GM13976 (cell line): ENCODE data around the gene KPNA3.

Experiments used
- DNase-seq: peaks from one replicate; pipeline ENCODE4 v3.0.0; 2012; ENCODE audit warnings: low spot score
- in situ Hi-C: fragments of 300-500 bp; cut with MboI; formaldehyde crosslinking; loops from one replicate; pipeline ENCODE4 v1.12.0; 2022; ENCODE audit warnings: low sequenced_read_pairs, mixed read lengths, inconsistent platforms; ENCODE audit not compliant: unreplicated experiment
- TF ChIP-seq, protein P1 (sequence below): IDR thresholded peaks from 2 replicates; pipeline ENCODE4 v1.5.1; 2012; ENCODE audit warnings: borderline replicate concordance, mild to moderate bottlenecking; ENCODE audit not compliant: insufficient read depth; ENCODE audit errors: extremely low read depth, missing control alignments, control extremely low read depth

Gene KPNA3

DNA sequence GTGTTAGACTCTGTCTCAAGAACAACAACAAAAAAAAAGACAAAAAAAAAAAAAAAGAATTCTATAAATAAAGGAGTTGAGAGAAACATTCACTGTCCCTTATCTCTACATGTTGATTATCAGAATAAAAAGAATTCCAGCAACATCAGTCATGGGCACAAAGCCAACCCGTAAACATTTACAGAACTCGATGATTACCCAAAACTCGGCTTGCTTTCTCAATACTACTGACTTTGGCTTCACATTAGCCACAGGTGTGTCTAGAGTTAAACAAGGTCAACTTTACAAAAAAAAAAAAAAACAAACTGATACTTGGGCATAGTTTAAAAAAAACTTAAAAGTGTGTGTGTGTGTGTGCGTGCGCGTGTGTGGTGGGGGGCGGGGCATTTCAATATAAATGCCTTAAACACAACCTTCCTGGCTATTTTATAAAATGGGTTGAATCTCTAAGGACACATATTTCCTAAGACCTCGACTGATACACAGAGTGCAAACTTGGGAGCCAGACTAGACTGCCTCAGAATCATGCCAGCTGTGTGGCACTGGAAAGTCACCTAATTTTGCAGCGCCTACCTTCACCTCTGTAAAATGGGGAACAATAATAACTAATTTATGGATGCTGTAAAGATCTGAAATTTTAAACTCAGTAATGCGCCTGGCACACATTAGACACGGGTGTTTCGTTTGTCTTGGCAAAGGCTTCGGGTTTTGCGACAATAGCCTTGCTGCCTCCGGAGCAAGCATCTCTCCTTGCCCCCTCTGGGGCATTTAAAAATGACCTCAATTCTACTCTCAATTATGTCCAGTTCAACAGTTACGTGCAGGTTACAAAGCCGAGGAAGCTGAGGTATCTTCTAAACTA is 102.1 kb downstream of the KPNA3 start:
- TF ChIP-seq, protein P1, sequence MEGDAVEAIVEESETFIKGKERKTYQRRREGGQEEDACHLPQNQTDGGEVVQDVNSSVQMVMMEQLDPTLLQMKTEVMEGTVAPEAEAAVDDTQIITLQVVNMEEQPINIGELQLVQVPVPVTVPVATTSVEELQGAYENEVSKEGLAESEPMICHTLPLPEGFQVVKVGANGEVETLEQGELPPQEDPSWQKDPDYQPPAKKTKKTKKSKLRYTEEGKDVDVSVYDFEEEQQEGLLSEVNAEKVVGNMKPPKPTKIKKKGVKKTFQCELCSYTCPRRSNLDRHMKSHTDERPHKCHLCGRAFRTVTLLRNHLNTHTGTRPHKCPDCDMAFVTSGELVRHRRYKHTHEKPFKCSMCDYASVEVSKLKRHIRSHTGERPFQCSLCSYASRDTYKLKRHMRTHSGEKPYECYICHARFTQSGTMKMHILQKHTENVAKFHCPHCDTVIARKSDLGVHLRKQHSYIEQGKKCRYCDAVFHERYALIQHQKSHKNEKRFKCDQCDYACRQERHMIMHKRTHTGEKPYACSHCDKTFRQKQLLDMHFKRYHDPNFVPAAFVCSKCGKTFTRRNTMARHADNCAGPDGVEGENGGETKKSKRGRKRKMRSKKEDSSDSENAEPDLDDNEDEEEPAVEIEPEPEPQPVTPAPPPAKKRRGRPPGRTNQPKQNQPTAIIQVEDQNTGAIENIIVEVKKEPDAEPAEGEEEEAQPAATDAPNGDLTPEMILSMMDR: no peak
- in situ Hi-C loops: no loop called here
- DNase-seq: no peak

GRCh38 chr13:49683489-49683888 is 109.0 kb downstream of the KPNA3 start:
- in situ Hi-C loops: no loop called here
- peak; percentile 36 for DNase-seq
- TF ChIP-seq, protein P1: no peak

- TF ChIP-seq, protein P1: no peak
- in situ Hi-C loops: no loop called here
- DNase-seq: no peak
Observed at GRCh38 chr13:49681842-49682435, 110.5 kb downstream of the KPNA3 start.

DNA sequence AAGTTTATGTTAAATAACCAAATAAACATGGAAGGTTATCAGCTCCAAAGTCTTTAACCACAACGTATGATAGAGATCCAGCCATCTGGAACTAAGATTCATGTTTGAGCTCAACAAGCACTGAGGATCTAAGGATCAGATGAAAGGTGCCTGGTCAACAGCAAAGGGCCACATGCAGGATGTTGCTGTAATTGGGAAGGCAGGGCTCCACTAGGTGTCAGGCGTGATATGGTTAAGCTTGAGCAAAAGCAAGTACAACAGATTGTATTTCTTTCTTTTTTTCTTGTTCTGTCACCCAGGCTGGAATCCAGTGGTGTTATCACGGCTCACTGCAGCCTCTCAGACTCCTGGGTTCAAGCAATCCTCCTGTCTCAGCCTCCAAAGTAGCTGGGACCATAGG is 113.2 kb downstream of the KPNA3 start:
- TF ChIP-seq, protein P1: peak; percentile 29
- peak; percentile 56 for DNase-seq
- in situ Hi-C loops: no loop called here

DNA sequence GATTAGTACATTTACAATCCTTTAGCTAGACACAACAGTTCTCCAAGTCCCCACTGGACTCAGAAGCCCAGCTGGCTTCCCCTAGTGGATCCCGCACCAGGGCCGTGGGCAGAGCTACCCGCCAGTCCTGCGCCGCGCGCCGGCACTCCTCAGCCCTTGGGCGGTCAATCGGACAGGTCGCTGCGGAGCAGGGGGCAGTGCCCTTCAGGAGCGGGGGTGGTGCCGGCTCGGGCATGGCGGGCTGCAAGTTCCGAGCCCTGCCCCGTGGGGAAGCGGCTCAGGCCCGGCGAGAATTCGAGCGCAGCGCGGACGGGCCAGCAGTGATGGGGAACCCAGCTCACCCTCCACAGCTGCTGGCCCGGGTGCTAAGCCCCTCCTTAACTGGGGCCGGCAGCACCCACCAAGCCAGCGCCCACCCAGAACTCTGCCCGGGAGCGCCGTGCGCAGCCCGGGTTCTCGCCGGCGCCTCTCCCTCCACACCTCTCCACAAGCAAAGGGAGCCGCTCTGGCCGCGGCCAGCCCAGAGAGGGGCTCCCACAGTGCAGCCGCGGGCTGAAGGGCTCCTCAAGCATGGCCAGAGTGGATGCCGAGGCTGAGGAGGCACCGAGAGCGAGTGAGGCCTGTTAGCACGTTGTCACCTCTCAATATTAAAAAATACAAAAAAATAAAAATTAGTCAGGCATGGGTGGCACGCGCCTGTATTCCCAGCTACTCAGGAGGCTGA is 114.1 kb downstream of the KPNA3 start:
- TF ChIP-seq, protein P1: no peak
- in situ Hi-C loops: no loop called here
- no peak for DNase-seq

- in situ Hi-C loops: no loop called here
- TF ChIP-seq, protein P1: no peak
Observed at GRCh38 chr13:49676581-49677298, 115.7 kb downstream of the KPNA3 start.

More at GRCh38 chr13:49676581-49677298, 115.7 kb downstream of the KPNA3 start:
- no peak for DNase-seq
